ENCODE measurements around the gene DDX24.

The DDX24 gene

DNA sequence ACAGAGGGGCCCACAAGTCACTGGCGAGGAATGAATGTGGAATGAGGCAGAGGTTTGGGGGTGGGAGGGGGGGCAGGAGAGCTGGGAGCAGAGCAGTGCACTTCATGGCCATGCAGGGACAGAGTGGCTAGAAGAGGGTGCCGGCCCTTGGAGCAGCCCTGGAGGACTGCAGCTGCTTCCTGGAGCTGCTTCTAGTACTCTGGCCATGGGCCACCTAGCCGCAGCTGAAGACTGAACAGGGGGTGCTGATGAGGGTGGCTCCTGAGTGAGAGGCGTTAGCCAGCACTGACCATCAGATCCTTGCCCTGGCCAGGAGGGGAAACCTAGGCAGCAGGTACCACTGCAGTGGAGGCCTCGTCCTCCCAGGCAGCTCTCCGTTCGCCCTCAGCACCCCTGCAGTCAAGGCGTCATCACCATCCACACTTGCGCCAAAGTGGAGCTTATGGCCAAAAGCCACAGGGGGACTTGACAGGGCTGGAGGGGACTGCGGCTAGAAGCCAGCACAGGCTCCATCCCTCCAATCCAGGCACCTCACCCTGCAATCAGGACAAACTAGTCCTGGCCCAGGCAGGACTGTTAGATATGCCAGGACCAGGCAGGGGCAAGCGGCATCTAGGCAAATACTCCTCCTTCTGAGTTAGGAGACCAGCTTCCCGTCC, 38.4 kb downstream of the DDX24 start:
- TF ChIP-seq GATA3 (IDR thresholded peaks at IDR 0.05; ENCODE audit: low read depth, low read length) (no peak), GATA2 (IDR thresholded peaks at IDR 0.05; ENCODE audit: low read depth, low read length) (no peak)

DNA sequence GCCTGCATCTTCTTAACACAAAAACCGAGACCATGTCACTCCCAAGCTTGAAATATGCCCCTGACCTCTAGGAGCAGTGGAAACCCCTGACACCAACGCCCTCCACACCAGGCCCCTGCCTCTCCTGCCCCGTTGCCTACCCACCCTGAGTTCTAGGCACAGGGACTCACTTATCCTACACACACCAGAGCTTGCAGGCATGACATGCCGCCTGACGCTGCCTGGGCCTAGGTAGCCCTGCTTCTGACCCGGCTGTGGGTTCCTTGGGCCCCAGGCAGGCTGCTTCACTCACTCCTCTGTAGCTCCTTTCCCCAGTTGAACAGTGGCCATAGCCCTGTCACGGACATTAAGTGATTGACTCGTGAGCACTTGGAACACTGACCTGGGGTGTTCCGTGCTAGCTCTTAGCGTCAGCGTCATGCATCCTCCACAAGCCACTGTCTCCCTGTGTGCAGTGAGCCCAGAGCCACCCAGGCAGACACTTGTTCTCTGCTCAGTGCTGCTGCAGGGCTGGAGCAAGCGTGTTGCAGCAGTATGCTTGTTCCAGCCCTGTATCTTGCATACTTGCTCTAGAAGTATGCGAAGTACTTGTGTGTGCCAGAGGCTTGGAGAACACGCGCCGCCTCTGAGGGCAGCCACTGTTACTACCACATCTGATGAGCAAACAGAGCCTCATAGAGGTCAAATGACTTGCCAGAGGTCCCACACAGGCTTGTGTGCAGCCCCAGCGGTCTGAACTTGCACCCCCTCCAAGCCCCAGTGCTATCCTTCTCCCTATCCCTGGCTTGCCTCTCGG, 39.3 kb downstream of the DDX24 start:
- TF ChIP-seq GATA2 (IDR thresholded peaks at IDR 0.05; ENCODE audit: low read depth, low read length) (no peak), GATA3 (IDR thresholded peaks at IDR 0.05; ENCODE audit: low read depth, low read length) (no peak)

- TF ChIP-seq GATA2 (IDR thresholded peaks at IDR 0.05; ENCODE audit: low read depth, low read length) (no peak), GATA3 (IDR thresholded peaks at IDR 0.05; ENCODE audit: low read depth, low read length) (no peak)
These were observed 40.2 kb downstream of the DDX24 start for GRCh38 chr14:94040796-94041195.

- no peak for TF ChIP-seq GATA2 (IDR thresholded peaks at IDR 0.05; ENCODE audit: low read depth, low read length)
- TF ChIP-seq GATA3 (IDR thresholded peaks at IDR 0.05; ENCODE audit: low read depth, low read length) = no peak
These were observed 40.8 kb downstream of the DDX24 start for GRCh38 chr14:94040247-94040646.

GRCh38 chr14:94038921-94039629, 41.9 kb downstream of the DDX24 start:
- TF ChIP-seq GATA2 (IDR thresholded peaks at IDR 0.05; ENCODE audit: low read depth, low read length) = no peak
- no peak for TF ChIP-seq GATA3 (IDR thresholded peaks at IDR 0.05; ENCODE audit: low read depth, low read length)

- no peak for TF ChIP-seq GATA2 (IDR thresholded peaks at IDR 0.05; ENCODE audit: low read depth, low read length)
- no peak for TF ChIP-seq GATA3 (IDR thresholded peaks at IDR 0.05; ENCODE audit: low read depth, low read length)
These were observed 42.5 kb downstream of the DDX24 start for GRCh38 chr14:94038510-94038909.

GRCh38 chr14:94037954-94038353, 43.0 kb downstream of the DDX24 start:
- TF ChIP-seq GATA2 (IDR thresholded peaks at IDR 0.05; ENCODE audit: low read depth, low read length) (no peak), GATA3 (IDR thresholded peaks at IDR 0.05; ENCODE audit: low read depth, low read length) (no peak)

- TF ChIP-seq GATA3 (IDR thresholded peaks at IDR 0.05; ENCODE audit: low read depth, low read length) (no peak), GATA2 (IDR thresholded peaks at IDR 0.05; ENCODE audit: low read depth, low read length) (no peak)
These were observed 44.5 kb downstream of the DDX24 start for GRCh38 chr14:94036313-94037167.

GRCh38 chr14:94034886-94035285, 46.1 kb downstream of the DDX24 start:
- TF ChIP-seq GATA3 (IDR thresholded peaks at IDR 0.05; ENCODE audit: low read depth, low read length) (no peak), GATA2 (IDR thresholded peaks at IDR 0.05; ENCODE audit: low read depth, low read length) (no peak)

- TF ChIP-seq GATA3 (IDR thresholded peaks at IDR 0.05; ENCODE audit: low read depth, low read length) = no peak
These were observed 49.1 kb downstream of the DDX24 start for GRCh38 chr14:94031883-94032279.

- TF ChIP-seq GATA2 (IDR thresholded peaks at IDR 0.05; ENCODE audit: low read depth, low read length) = no peak
- no peak for TF ChIP-seq GATA3 (IDR thresholded peaks at IDR 0.05; ENCODE audit: low read depth, low read length)
These were observed 49.7 kb downstream of the DDX24 start for GRCh38 chr14:94031161-94031882.

DNA sequence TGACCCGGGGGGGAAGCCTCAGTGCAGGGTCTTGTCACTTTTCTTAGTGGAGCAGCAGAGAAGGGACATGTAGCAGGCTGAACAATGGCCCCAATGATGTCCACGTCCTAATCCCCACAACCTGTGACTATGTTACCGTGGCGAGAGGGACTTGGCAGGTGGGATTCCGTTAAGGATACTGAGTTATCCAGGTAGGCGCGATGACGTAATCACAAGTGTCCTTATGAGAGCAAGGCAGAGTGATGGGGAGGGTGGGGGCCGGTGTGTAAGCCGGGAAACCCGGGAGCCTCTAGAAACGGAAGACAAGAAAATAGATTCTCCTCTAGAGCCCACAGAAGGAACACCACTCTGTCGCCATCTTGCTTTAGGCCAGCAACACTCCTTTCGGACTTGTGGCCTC, 50.4 kb downstream of the DDX24 start:
- no peak for TF ChIP-seq GATA2 (IDR thresholded peaks at IDR 0.05; ENCODE audit: low read depth, low read length)
- TF ChIP-seq GATA3 (IDR thresholded peaks at IDR 0.05; ENCODE audit: low read depth, low read length) = no peak

DNA sequence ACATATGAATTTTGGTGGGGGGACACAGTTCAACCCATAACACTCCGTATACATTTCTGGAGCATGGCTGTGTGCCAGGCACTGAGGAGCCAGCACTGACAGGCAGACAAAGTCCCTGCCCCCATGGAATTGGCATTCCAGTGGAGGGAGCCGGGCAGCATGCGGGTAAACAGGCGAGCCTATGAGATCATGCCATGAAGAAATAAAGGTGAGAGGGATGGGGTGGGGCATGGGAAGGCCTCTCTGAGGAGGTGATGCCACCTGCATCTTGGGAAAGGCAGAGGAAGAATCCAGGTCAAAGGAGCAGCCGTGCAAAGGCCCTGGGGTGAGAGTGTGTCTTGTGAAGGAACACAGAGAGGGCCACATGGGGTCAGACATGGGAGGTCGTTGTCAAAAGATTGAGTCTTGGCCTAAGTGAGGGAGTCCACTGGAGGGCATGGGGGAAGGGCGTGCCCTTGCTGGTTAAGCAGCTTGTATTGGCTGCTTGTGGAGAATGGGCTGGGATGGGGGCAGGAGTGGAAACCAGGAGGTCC, 51.3 kb downstream of the DDX24 start:
- TF ChIP-seq GATA2 (IDR thresholded peaks at IDR 0.05; ENCODE audit: low read depth, low read length) = no peak
- no peak for TF ChIP-seq GATA3 (IDR thresholded peaks at IDR 0.05; ENCODE audit: low read depth, low read length)
